ENCODE results near the gene ZHX3. TPM values are rescaled to one million over a fixed set of nuclear protein-coding genes. Genes with fewer than 3 reads are reported as not detected.

ZHX3 gene
- total and polyA plus RNA-seq, 7 donors = 3.6 to 69.0 (median 39.2) TPM

DNA sequence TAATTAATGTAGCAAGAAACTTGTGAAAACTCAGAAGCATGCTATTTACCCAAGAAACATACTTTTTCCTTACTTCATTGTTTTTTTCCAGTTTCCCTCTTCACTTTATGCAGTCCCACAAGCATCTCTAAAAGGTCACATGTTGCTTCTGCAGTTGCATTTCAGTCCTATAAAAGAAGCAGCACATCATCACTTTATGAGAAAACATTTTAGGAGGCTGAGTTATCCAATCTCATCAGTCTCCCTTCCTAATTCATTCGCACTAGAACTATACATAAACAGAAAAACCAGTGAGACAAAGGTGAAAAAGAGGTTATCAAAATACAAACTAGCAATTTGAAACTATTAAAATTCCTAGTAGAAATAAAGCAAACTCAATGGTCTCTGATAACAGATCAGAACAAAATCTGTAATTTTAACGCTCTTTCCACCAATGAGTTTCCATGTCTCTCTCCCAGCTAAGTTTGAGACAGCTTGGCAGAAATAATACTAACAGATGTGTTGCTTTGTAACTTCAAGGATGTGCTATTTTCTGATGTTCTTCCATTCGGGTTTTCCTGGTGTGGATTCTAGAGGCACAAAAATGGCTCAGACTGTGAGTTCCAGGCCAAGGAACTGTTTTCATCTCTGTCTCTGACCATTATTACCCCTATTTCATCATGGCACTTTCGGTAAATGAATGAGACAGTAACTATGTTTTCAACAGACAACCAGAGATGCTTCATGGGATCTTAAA is 48.4 kb downstream of the ZHX3 start:
- TF ChIP-seq EP300 (IDR thresholded peaks at IDR 0.05) (no peak), POLR2A (IDR thresholded peaks at IDR 0.05) (no peak), POLR2AphosphoS5 (IDR thresholded peaks at IDR 0.05) (no peak)
- TF ChIP-seq, protein P1, sequence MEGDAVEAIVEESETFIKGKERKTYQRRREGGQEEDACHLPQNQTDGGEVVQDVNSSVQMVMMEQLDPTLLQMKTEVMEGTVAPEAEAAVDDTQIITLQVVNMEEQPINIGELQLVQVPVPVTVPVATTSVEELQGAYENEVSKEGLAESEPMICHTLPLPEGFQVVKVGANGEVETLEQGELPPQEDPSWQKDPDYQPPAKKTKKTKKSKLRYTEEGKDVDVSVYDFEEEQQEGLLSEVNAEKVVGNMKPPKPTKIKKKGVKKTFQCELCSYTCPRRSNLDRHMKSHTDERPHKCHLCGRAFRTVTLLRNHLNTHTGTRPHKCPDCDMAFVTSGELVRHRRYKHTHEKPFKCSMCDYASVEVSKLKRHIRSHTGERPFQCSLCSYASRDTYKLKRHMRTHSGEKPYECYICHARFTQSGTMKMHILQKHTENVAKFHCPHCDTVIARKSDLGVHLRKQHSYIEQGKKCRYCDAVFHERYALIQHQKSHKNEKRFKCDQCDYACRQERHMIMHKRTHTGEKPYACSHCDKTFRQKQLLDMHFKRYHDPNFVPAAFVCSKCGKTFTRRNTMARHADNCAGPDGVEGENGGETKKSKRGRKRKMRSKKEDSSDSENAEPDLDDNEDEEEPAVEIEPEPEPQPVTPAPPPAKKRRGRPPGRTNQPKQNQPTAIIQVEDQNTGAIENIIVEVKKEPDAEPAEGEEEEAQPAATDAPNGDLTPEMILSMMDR (IDR thresholded peaks at IDR 0.05) = no peak
- Histone ChIP-seq H3K27me3 (no peaks in the 10 kb centered on the region), H3K4me3 (no peak overlapping the region), H3K9me3 (no peaks in the 10 kb centered on the region), H3K4me1 (peaks cover 0 to 10% (median 6%) of the 10 kb centered on the region in 4 donors), H3K36me3 (peaks cover 0 to 23% (median 2%) of the 10 kb centered on the region in 4 donors), H3K27ac (peak overlapping the region in 3 of 4 donors; percentile 10 to 38 (median 37))
- intact Hi-C loops (cut with DNase I) = no loop called here
- WGBS, 2 donors = 91 to 93% methylated on average over 4 of the region's 4 CpGs
- no peak for DNase-seq

DNA sequence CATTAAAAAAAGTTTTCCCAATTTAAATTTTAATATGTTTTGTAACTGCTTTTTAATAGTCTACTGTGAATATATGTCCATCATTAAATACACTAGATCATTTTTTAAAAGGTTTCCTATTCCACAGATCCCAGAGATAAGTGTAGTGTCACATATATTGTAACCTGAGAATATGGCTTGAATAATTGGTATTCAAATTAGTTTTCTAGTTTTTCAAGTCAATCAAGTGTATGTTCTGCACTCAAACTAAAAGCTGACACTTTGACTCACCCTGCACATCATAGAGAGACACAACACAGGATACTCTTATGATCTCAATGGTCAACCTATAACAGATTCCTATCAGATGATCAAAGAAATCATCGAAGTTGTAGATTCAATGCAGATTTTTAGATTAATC is 49.1 kb downstream of the ZHX3 start:
- peaks cover 0 to 23% (median 2%) of the 10 kb centered on the region in 4 donors for H3K36me3 ChIP-seq
- peaks cover 0 to 10% (median 6%) of the 10 kb centered on the region in 4 donors for H3K4me1 ChIP-seq
- H3K9me3 ChIP-seq = no peaks in the 10 kb centered on the region
- intact Hi-C loops (cut with DNase I) = no loop called here
- H3K27me3 ChIP-seq = no peaks in the 10 kb centered on the region
- WGBS, 2 donors = 93 to 94% methylated on average over 1 of the region's 1 CpG
- H3K27ac ChIP-seq = peak overlapping the region in 1 of 4 donors; percentile 37
- DNase-seq = no peak
- H3K4me3 ChIP-seq = no peak overlapping the region
- TF ChIP-seq POLR2AphosphoS5 (IDR thresholded peaks at IDR 0.05) (no peak), POLR2A (IDR thresholded peaks at IDR 0.05) (no peak), EP300 (IDR thresholded peaks at IDR 0.05) (no peak)
- TF ChIP-seq, protein P1 (IDR thresholded peaks at IDR 0.05) = no peak

DNA sequence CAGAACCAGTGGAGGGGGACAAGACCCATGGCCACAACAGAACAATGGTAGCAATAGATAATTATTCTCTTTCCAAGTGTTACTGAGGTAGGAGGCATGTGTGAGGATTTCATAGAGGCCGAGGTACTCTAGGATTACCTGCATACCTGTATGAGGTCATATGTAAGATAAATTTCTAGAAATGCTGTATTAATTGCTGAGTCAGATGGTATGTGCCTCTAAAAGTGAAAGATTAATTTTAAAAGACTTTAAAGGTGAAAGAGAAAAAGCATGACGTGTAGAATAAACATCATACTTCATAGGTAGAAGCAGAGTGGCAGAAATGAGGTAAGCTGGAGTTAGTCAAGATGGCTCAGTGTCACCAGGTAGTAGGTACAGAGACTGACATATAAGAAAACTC is 51.6 kb downstream of the ZHX3 start:
- TF ChIP-seq, protein P1 (IDR thresholded peaks at IDR 0.05) = no peak
- TF ChIP-seq EP300 (IDR thresholded peaks at IDR 0.05) = no peak
- TF ChIP-seq POLR2AphosphoS5 (IDR thresholded peaks at IDR 0.05) = no peak
- no peak for TF ChIP-seq POLR2A (IDR thresholded peaks at IDR 0.05)
- Histone ChIP-seq H3K9me3 (no peaks in the 10 kb centered on the region), H3K27ac (no peak overlapping the region), H3K4me3 (no peak overlapping the region), H3K36me3 (peaks cover 0 to 23% (median 2%) of the 10 kb centered on the region in 4 donors), H3K27me3 (no peaks in the 10 kb centered on the region), H3K4me1 (peaks cover 0 to 17% (median 4%) of the 10 kb centered on the region in 4 donors)
- WGBS, 2 donors = 94 to 95% methylated on average over 2 of the region's 2 CpGs
- intact Hi-C loops (cut with DNase I) = no loop called here
- DNase-seq = no peak

DNA sequence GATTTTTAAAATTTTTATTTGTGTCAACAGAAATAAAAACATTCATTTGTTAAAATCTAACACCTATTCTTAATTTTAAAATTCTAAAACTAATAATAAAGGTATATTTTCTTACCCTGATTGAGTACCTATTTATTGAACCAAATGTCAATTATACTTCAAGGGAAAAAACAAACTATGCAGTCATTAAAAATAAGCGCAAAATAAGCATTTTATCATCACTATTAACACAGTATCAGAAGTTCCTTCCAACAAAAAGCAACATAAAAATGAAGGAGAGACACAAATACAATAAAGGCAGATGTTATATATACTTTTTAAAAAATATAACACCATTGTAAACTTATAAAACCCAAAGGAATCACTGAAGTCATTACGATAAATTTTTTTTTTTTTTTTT is 52.7 kb downstream of the ZHX3 start:
- DNase-seq = no peak
- peaks cover 0 to 23% (median 2%) of the 10 kb centered on the region in 4 donors for H3K36me3 ChIP-seq
- H3K4me1 ChIP-seq = peaks cover 0 to 14% (median 4%) of the 10 kb centered on the region in 4 donors
- no peaks in the 10 kb centered on the region for H3K9me3 ChIP-seq
- TF ChIP-seq POLR2A (IDR thresholded peaks at IDR 0.05) (no peak), EP300 (IDR thresholded peaks at IDR 0.05) (no peak), POLR2AphosphoS5 (IDR thresholded peaks at IDR 0.05) (no peak)
- TF ChIP-seq, protein P1 (IDR thresholded peaks at IDR 0.05) = no peak
- intact Hi-C loops (cut with DNase I) = no loop called here
- no peaks in the 10 kb centered on the region for H3K27me3 ChIP-seq
- no peak overlapping the region for H3K27ac ChIP-seq
- H3K4me3 ChIP-seq = no peak overlapping the region
- 95% methylated on average over 2 of the region's 2 CpGs for WGBS, 2 donors
